GM10266 (cell line): ENCODE data around the gene RBBP9.
"Not testable (repeated sequence)": the region's sequence is repeated elsewhere in the genome, so short reads cannot be mapped to it uniquely, and the experiment has no call there.

Experiments
- DNase-seq: peaks from one replicate; pipeline ENCODE4 v3.0.0; 2012; ENCODE audit errors: extremely low spot score
- CTCF ChIP-seq: IDR thresholded peaks from 2 replicates; pipeline ENCODE4 v1.5.1; 2012; ENCODE audit warnings: mild to moderate bottlenecking, low read depth; ENCODE audit not compliant: control insufficient read depth, insufficient read depth; ENCODE audit errors: missing control alignments

Gene RBBP9

GRCh38 chr20:18533491-18533890 lies 36.5 kb upstream of the RBBP9 start:
- TF ChIP-seq CTCF = no peak
- DNase-seq = no peak

GRCh38 chr20:18532626-18533025 lies 35.6 kb upstream of the RBBP9 start:
- no peak for TF ChIP-seq CTCF
- no peak for DNase-seq

- no peak for TF ChIP-seq CTCF
- no peak for DNase-seq
Measured at GRCh38 chr20:18529041-18529440, 32.0 kb upstream of the RBBP9 start.

- DNase-seq = no peak
- no peak for TF ChIP-seq CTCF
Measured at GRCh38 chr20:18527836-18528235, 30.8 kb upstream of the RBBP9 start.

GRCh38 chr20:18527339-18527738 lies 30.3 kb upstream of the RBBP9 start:
- no peak for TF ChIP-seq CTCF

GRCh38 chr20:18526761-18527160 lies 29.7 kb upstream of the RBBP9 start:
- DNase-seq = not testable (repeated sequence)

More at GRCh38 chr20:18527339-18527738, 30.3 kb upstream of the RBBP9 start:
- DNase-seq = no peak

- no peak for DNase-seq
- no peak for TF ChIP-seq CTCF
Measured at GRCh38 chr20:18524646-18525045, 27.6 kb upstream of the RBBP9 start.

- TF ChIP-seq CTCF = no peak
- DNase-seq = no peak
Measured at GRCh38 chr20:18523066-18523465, 26.0 kb upstream of the RBBP9 start.

- not testable (repeated sequence) for DNase-seq
Measured at GRCh38 chr20:18522066-18522465, 25.0 kb upstream of the RBBP9 start.
